Common myeloid progenitor, CD34-positive (primary cell): ENCODE data around the gene TP53I11.
A peak's percentile ranks its signal among the peaks of the same experiment; 100 is the strongest.

ENCODE experiments used
- CTCF ChIA-PET: fragments of 350-600 bp; sonication (Branson Sonifier 250); formaldehyde crosslinking; loops from one replicate; lab custom pipeline; 2021; ENCODE audit warnings: antibody characterized with exemption; lab: Charles Lee
- POLR2A ChIA-PET: fragments of 350-600 bp; sonication (Branson Sonifier 250); formaldehyde crosslinking; loops from one replicate; lab custom pipeline; 2021; ENCODE audit warnings: antibody characterized with exemption; lab: Charles Lee
- DNase-seq, 3 donors: peaks; one replicate each; pipeline versions ENCODE4 v3.0.0 to v3.0.0-alpha.2; 2013
- H3K27ac ChIP-seq, 2 experiments: 1 replicate in 1 of 2; 2 replicates in 1 of 2; pipeline ENCODE4 v1.7.0; 2013; ENCODE audit warnings: inconsistent platforms in 2 of 2, low read length in 2 of 2, mild to moderate bottlenecking in 2 of 2, low read depth in 1 of 2, moderate library complexity in 1 of 2; ENCODE audit not compliant: severe bottlenecking in 2 of 2, insufficient read depth in 1 of 2, poor library complexity in 1 of 2
- H3K27me3 ChIP-seq, 5 experiments: replicated peaks in 2 of 5; 1 replicate in 3 of 5; 2 replicates in 2 of 5; pipeline versions ENCODE4 v1.6.1 to v1.7.0; 2013; ENCODE audit warnings: low read length in 4 of 5, mild to moderate bottlenecking in 2 of 5, moderate library complexity in 2 of 5, inconsistent platforms in 1 of 5; ENCODE audit not compliant: insufficient read depth in 5 of 5, control insufficient read depth in 4 of 5
- H3K36me3 ChIP-seq, 4 experiments: 1 replicate in 2 of 4; 2 replicates in 2 of 4; pipeline versions ENCODE4 v1.6.1 to v1.7.0; 2013; ENCODE audit warnings: low read length in 3 of 4, control low read depth in 1 of 4, mild to moderate bottlenecking in 1 of 4; ENCODE audit not compliant: control insufficient read depth in 4 of 4, insufficient read depth in 4 of 4
- H3K4me1 ChIP-seq, 4 experiments: 1 replicate in 3 of 4; 2 replicates in 1 of 4; pipeline versions ENCODE4 v1.6.1 to v1.7.1; 2013; ENCODE audit warnings: low read length in 3 of 4, mild to moderate bottlenecking in 3 of 4, control low read depth in 1 of 4, inconsistent platforms in 1 of 4, moderate library complexity in 1 of 4; ENCODE audit not compliant: control insufficient read depth in 4 of 4, insufficient read depth in 4 of 4; ENCODE audit errors: control extremely low read depth in 1 of 4
- H3K4me3 ChIP-seq, 7 experiments: 1 replicate in 4 of 7; 2 replicates in 3 of 7; pipeline versions ENCODE4 v1.5.1 to v1.7.0; 2013; ENCODE audit warnings: mild to moderate bottlenecking in 7 of 7, low read length in 6 of 7, moderate library complexity in 6 of 7, inconsistent platforms in 2 of 7, low read depth in 2 of 7, control low read depth in 1 of 7; ENCODE audit not compliant: insufficient read depth in 4 of 7, control insufficient read depth in 1 of 7; ENCODE audit errors: extremely low read depth in 1 of 7
- H3K9me3 ChIP-seq, 5 experiments: 1 replicate in 4 of 5; 2 replicates in 1 of 5; pipeline versions ENCODE4 v1.6.1 to v1.7.1; 2013; ENCODE audit warnings: low read length in 4 of 5, mild to moderate bottlenecking in 2 of 5, inconsistent platforms in 1 of 5, low read depth in 1 of 5, moderate library complexity in 1 of 5; ENCODE audit not compliant: control insufficient read depth in 4 of 5, insufficient read depth in 2 of 5; ENCODE audit errors: control extremely low read depth in 1 of 5
- WGBS: methylation state at CpG from one replicate; pipeline ENCODE4 v1.1.5; 2013; ENCODE audit not compliant: insufficient coverage; 5-methylcytosine and 5-hydroxymethylcytosine counted together

Gene TP53I11

GRCh38 chr11:44978961-44979331, 28.3 kb upstream of the TP53I11 start:
- H3K36me3 ChIP-seq, result no peaks in the 10 kb centered on the region
- no peaks in the 10 kb centered on the region for H3K27me3 ChIP-seq
- peaks cover 7 to 45% (median 34%) of the 10 kb centered on the region in 4 experiments for H3K4me1 ChIP-seq
- no peak overlapping the region for H3K4me3 ChIP-seq
- POLR2A ChIA-PET, result no interaction called here
- no peak overlapping the region for H3K27ac ChIP-seq
- no peaks in the 10 kb centered on the region for H3K9me3 ChIP-seq
- CTCF ChIA-PET, result interaction anchor here (1.1 to 2.0 kb wide), 5 partner anchors 12 to 125 kb away, joined by 3 to 5 read pairs (median 4); no protein-coding TSS in a partner anchor
- no peak for DNase-seq
- WGBS, result 100% methylated on average over 1 of the region's 1 CpG

- Histone ChIP-seq H3K27ac (no peak overlapping the region), H3K4me3 (no peak overlapping the region), H3K36me3 (no peaks in the 10 kb centered on the region), H3K27me3 (no peaks in the 10 kb centered on the region), H3K9me3 (no peaks in the 10 kb centered on the region), H3K4me1 (peaks cover 7 to 48% (median 34%) of the 10 kb centered on the region in 4 experiments)
- POLR2A ChIA-PET, result no interaction called here
- no peak for DNase-seq
- CTCF ChIA-PET, result interaction anchor here (1.1 to 2.0 kb wide), 5 partner anchors 12 to 125 kb away, joined by 3 to 5 read pairs (median 4); no protein-coding TSS in a partner anchor
- 71% methylated on average over 3 of the region's 3 CpGs for WGBS
Observed at GRCh38 chr11:44978274-44978960, 27.7 kb upstream of the TP53I11 start.

DNA sequence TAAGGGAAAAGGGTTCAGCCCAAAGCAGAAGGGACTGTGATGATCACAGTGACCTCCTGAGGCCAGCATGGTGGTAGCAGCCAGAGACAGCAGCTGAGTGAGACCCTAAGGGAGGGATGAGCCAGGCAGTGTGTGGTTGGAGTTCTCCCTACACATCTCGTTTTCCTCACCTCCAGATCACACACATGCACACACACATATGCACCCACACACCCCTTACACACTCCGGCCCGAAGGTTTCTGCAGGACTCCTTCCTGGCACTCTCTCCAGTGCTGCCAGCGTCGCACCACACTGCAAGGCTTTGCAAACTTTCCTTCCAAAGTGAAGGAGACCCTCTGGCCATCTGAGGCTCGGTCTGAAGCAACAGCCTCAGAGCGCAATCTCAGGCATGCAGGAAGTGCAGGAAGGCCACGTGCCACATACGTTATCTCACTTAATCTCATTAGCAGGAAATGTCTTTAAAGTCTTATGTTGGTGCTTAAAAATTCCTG, 26.9 kb upstream of the TP53I11 start:
- POLR2A ChIA-PET, result no interaction called here
- H3K4me3 ChIP-seq, result peak overlapping the region in 1 of 7 experiments; percentile 19

GRCh38 chr11:44976576-44976975, 25.9 kb upstream of the TP53I11 start:
- WGBS, result 87% methylated on average over 4 of the region's 5 CpGs
- Histone ChIP-seq H3K27ac (no peak overlapping the region), H3K4me3 (no peak overlapping the region), H3K9me3 (no peaks in the 10 kb centered on the region), H3K27me3 (no peaks in the 10 kb centered on the region), H3K36me3 (no peaks in the 10 kb centered on the region), H3K4me1 (peaks cover 7 to 48% (median 34%) of the 10 kb centered on the region in 4 experiments)
- no peak for DNase-seq
- ChIA-PET CTCF (interaction anchor here (0.7 to 2.3 kb wide), 10 partner anchors 12 to 128 kb away, joined by 3 to 13 read pairs (median 4); no protein-coding TSS in a partner anchor), POLR2A (no interaction called here)

More for the DNA sequence above, 26.9 kb upstream of the TP53I11 start:
- peak; percentile 16 to 68 (median 49) for DNase-seq
- Histone ChIP-seq H3K4me1 (peaks cover 7 to 48% (median 34%) of the 10 kb centered on the region in 4 experiments), H3K27me3 (no peaks in the 10 kb centered on the region), H3K27ac (no peak overlapping the region), H3K9me3 (no peaks in the 10 kb centered on the region), H3K36me3 (no peaks in the 10 kb centered on the region)
- 15% methylated on average over 8 of the region's 9 CpGs for WGBS
- CTCF ChIA-PET, result interaction anchor here (0.9 to 2.3 kb wide), 8 partner anchors 11 to 127 kb away, joined by 3 to 13 read pairs (median 3); no protein-coding TSS in a partner anchor

GRCh38 chr11:44974402-44975000, 23.8 kb upstream of the TP53I11 start:
- peaks cover 7 to 37% (median 24%) of the 10 kb centered on the region in 4 experiments for H3K4me1 ChIP-seq
- no peak overlapping the region for H3K27ac ChIP-seq
- POLR2A ChIA-PET, result no interaction called here
- H3K9me3 ChIP-seq, result no peaks in the 10 kb centered on the region
- no peak for DNase-seq
- 95% methylated on average over 11 of the region's 12 CpGs for WGBS
- H3K4me3 ChIP-seq, result no peak overlapping the region
- no peaks in the 10 kb centered on the region for H3K36me3 ChIP-seq
- H3K27me3 ChIP-seq, result no peaks in the 10 kb centered on the region
- CTCF ChIA-PET, result interaction anchor here (1.3 to 1.8 kb wide), 2 partner anchors 26 to 37 kb away, joined by 3 to 4 read pairs; no protein-coding TSS in a partner anchor

GRCh38 chr11:44973632-44974401, 23.1 kb upstream of the TP53I11 start:
- peaks cover 7 to 31% (median 17%) of the 10 kb centered on the region in 4 experiments for H3K4me1 ChIP-seq
- ChIA-PET CTCF (interaction anchor here (0.7 to 1.8 kb wide), 3 partner anchors 14 to 36 kb away, joined by 3 to 4 read pairs (median 3); no protein-coding TSS in a partner anchor), POLR2A (no interaction called here)
- WGBS, result 80% methylated on average over 11 of the region's 13 CpGs
- H3K27me3 ChIP-seq, result no peaks in the 10 kb centered on the region
- H3K4me3 ChIP-seq, result no peak overlapping the region
- no peaks in the 10 kb centered on the region for H3K9me3 ChIP-seq
- H3K36me3 ChIP-seq, result no peaks in the 10 kb centered on the region
- DNase-seq, result no peak
- H3K27ac ChIP-seq, result no peak overlapping the region
